ENCODE results near the gene OR51B6.

GRCh38 chr11:5384335-5384734 lies 33.0 kb downstream of the OR51B6 start:
- TF ChIP-seq POLR2A (IDR thresholded peaks at IDR 0.05; ENCODE audit: low read depth, low read length) (no peak), EZH2 (IDR thresholded peaks at IDR 0.05; ENCODE audit: borderline replicate concordance, low read depth, low read length, severe bottlenecking) (no peak), FOS (IDR thresholded peaks at IDR 0.05; ENCODE audit: borderline replicate concordance, insufficient read depth, low read length) (no peak), CTCF (IDR thresholded peaks at IDR 0.05; ENCODE audit: extremely low read depth in 1 of 2, insufficient read depth in 1 of 2, low read depth in 1 of 2, low read length in 2 of 2) (no peak), POLR2AphosphoS5 (IDR thresholded peaks at IDR 0.05; ENCODE audit: insufficient read depth, low read depth, low read length) (no peak), JUN (IDR thresholded peaks at IDR 0.05; ENCODE audit: borderline replicate concordance, insufficient read depth, insufficient read length, low read depth) (no peak), MAX (IDR thresholded peaks at IDR 0.05; ENCODE audit: insufficient read depth, insufficient read length) (no peak), MYC (IDR thresholded peaks at IDR 0.05; ENCODE audit: low read depth, low read length) (no peak), GATA2 (IDR thresholded peaks at IDR 0.05; ENCODE audit: insufficient read depth, insufficient read length, low read depth, low read length) (no peak)
